ENCODE results near the gene HTR3A. TPM values are rescaled to one million over a fixed set of nuclear protein-coding genes. Genes with fewer than 3 reads are reported as not detected.
"Not testable (repeated sequence)": the region's sequence is repeated elsewhere in the genome, so short reads cannot be mapped to it uniquely, and the experiment has no call there.

HTR3A gene
- total and polyA plus RNA-seq, 2 donors (not counting 1 experiment from before 2014, with no cell fraction given): not detected

- Histone ChIP-seq H3K4me2 (ENCODE audit: extremely low read depth, insufficient read depth, low read length) (no peak overlapping the region), H3K9me3 (ENCODE audit: control insufficient read depth, insufficient read depth, low read depth, low read length) (no peaks in the 10 kb centered on the region), H3K36me3 (ENCODE audit: control insufficient read depth, insufficient read depth, low read length) (no peaks in the 10 kb centered on the region), H3K4me3 (replicated peaks in 1 of 4; ENCODE audit: control extremely low read depth in 1 of 4, insufficient read depth in 1 of 4, low read depth in 3 of 4, low read length in 4 of 4) (no peak overlapping the region), H3K27me3 (ENCODE audit: control insufficient read depth, insufficient read depth, low read length) (no peaks in the 10 kb centered on the region), H3K4me1 (ENCODE audit: control insufficient read depth, extremely low read depth, insufficient read depth, low read length) (no peaks in the 10 kb centered on the region), H2AFZ (ENCODE audit: low read length) (no peak overlapping the region), H4K20me1 (ENCODE audit: control insufficient read depth, extremely low read depth, insufficient read depth, low read length) (no peaks in the 10 kb centered on the region), H3K9ac (ENCODE audit: insufficient read depth, low read length) (no peak overlapping the region), H3K79me2 (ENCODE audit: control insufficient read depth, insufficient read depth, low read length) (no peaks in the 10 kb centered on the region), H3K27ac (ENCODE audit: insufficient read depth, low read length) (no peak overlapping the region)
- DNase-seq (ENCODE audit: low read depth in 2 of 2): no peak
- TF ChIP-seq, protein P1, sequence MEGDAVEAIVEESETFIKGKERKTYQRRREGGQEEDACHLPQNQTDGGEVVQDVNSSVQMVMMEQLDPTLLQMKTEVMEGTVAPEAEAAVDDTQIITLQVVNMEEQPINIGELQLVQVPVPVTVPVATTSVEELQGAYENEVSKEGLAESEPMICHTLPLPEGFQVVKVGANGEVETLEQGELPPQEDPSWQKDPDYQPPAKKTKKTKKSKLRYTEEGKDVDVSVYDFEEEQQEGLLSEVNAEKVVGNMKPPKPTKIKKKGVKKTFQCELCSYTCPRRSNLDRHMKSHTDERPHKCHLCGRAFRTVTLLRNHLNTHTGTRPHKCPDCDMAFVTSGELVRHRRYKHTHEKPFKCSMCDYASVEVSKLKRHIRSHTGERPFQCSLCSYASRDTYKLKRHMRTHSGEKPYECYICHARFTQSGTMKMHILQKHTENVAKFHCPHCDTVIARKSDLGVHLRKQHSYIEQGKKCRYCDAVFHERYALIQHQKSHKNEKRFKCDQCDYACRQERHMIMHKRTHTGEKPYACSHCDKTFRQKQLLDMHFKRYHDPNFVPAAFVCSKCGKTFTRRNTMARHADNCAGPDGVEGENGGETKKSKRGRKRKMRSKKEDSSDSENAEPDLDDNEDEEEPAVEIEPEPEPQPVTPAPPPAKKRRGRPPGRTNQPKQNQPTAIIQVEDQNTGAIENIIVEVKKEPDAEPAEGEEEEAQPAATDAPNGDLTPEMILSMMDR (conservative IDR thresholded peaks at IDR 0.05 in 1 of 2, IDR thresholded peaks at IDR 0.05 in 1 of 2; ENCODE audit: low read depth in 1 of 2, low read length in 2 of 2): no peak
- no peak for TF ChIP-seq EZH2 (IDR thresholded peaks at IDR 0.05; ENCODE audit: low read length, missing control alignments)
Measured at GRCh38 chr11:113932788-113933187, 42.1 kb upstream of the HTR3A start.

DNA sequence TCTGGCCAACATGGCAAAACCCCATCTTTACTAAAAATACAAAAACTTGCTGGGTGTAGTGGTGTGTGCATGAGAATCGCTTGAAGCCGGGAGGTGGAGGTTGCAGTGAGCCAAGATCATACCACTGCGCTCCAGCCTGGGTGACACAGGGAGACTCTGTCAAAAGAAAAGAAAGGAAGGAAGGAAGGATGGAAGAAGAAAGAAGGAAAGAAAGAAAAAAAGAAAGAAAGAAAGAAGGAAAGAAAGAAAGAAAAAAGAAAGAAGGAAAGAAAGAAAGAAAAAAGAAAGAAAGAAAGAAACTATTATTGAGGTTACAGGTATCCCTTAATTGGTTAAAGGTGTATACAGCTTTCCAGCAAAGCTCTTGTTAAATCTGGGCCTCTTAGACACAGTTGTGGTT lies 40.7 kb upstream of the HTR3A start:
- DNase-seq (ENCODE audit: low read depth in 2 of 2); H3K79me2 ChIP-seq (ENCODE audit: control insufficient read depth, insufficient read depth, low read length); H3K9me3 ChIP-seq (ENCODE audit: control insufficient read depth, insufficient read depth, low read depth, low read length); H3K4me2 ChIP-seq (ENCODE audit: extremely low read depth, insufficient read depth, low read length); H3K4me3 ChIP-seq (replicated peaks in 1 of 4; ENCODE audit: control extremely low read depth in 1 of 4, insufficient read depth in 1 of 4, low read depth in 3 of 4, low read length in 4 of 4); H3K36me3 ChIP-seq (ENCODE audit: control insufficient read depth, insufficient read depth, low read length); H3K4me1 ChIP-seq (ENCODE audit: control insufficient read depth, extremely low read depth, insufficient read depth, low read length); H3K27ac ChIP-seq (ENCODE audit: insufficient read depth, low read length); H3K9ac ChIP-seq (ENCODE audit: insufficient read depth, low read length); H4K20me1 ChIP-seq (ENCODE audit: control insufficient read depth, extremely low read depth, insufficient read depth, low read length); H3K27me3 ChIP-seq (ENCODE audit: control insufficient read depth, insufficient read depth, low read length); H2AFZ ChIP-seq (ENCODE audit: low read length): not testable (repeated sequence)

DNA sequence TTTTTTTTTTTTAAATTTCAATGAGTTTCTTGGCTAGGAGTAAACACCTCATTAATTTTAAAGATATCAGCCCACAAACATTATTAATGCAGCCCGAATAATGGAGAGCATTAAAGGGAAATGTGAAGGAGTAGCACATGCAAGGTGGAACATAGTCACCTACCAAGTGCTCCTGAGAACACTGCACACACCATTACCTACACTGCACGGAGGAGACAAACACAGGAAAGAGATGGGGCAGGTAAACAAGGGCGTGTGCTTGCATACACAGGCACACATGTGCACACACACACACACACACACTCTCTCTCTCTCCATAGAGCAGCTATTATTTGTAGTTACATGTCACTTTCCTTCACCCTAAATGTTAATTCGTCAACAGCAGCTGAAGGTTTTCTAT lies 40.1 kb upstream of the HTR3A start:
- H3K4me2 ChIP-seq (ENCODE audit: extremely low read depth, insufficient read depth, low read length): no peak overlapping the region
- no peak overlapping the region for H3K4me3 ChIP-seq (replicated peaks in 1 of 4; ENCODE audit: control extremely low read depth in 1 of 4, insufficient read depth in 1 of 4, low read depth in 3 of 4, low read length in 4 of 4)
- no peaks in the 10 kb centered on the region for H3K27me3 ChIP-seq (ENCODE audit: control insufficient read depth, insufficient read depth, low read length)
- H2AFZ ChIP-seq (ENCODE audit: low read length): no peak overlapping the region
- H3K4me1 ChIP-seq (ENCODE audit: control insufficient read depth, extremely low read depth, insufficient read depth, low read length): no peaks in the 10 kb centered on the region
- no peak for DNase-seq (ENCODE audit: low read depth in 2 of 2)
- TF ChIP-seq, protein P1 (conservative IDR thresholded peaks at IDR 0.05 in 1 of 2, IDR thresholded peaks at IDR 0.05 in 1 of 2; ENCODE audit: low read depth in 1 of 2, low read length in 2 of 2): no peak
- TF ChIP-seq EZH2 (IDR thresholded peaks at IDR 0.05; ENCODE audit: low read length, missing control alignments): no peak
- H3K79me2 ChIP-seq (ENCODE audit: control insufficient read depth, insufficient read depth, low read length): no peaks in the 10 kb centered on the region
- no peak overlapping the region for H3K27ac ChIP-seq (ENCODE audit: insufficient read depth, low read length)
- no peak overlapping the region for H3K9ac ChIP-seq (ENCODE audit: insufficient read depth, low read length)
- no peaks in the 10 kb centered on the region for H3K9me3 ChIP-seq (ENCODE audit: control insufficient read depth, insufficient read depth, low read depth, low read length)
- no peaks in the 10 kb centered on the region for H4K20me1 ChIP-seq (ENCODE audit: control insufficient read depth, extremely low read depth, insufficient read depth, low read length)
- no peaks in the 10 kb centered on the region for H3K36me3 ChIP-seq (ENCODE audit: control insufficient read depth, insufficient read depth, low read length)
